HG02623 (cell line): ENCODE data around the gene DDC.
"Not testable (repeated sequence)": the region's sequence is repeated elsewhere in the genome, so short reads cannot be mapped to it uniquely, and the experiment has no call there.

Experiments
- ATAC-seq: cut with Tn5 transposase; IDR thresholded peaks from one replicate; pipeline ENCODE4 v1.9.1; 2021; ENCODE audit warnings: moderate library complexity; ENCODE audit not compliant: unreplicated experiment

The DDC gene

GRCh38 chr7:50459183-50459582 lies 106.0 kb downstream of the DDC start:
- not testable (repeated sequence) for ATAC-seq

DNA sequence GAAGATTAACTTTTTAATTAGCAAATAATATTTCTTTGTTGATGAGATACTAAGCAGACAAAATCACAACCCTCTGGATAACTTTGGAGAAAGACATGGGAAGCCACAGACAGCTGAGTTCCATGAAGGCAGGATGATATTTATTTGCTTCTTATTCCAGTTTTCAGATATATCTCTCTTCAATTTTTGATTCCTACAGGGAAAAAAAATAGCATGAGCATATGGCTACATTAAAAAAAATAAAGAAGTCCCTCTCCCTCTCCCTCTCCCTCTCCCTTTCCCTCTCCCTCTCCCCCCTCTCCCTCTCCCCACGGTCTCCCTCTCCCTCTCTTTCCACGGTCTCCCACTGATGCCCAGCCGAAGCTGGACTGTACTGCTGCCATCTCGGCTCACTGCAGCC lies 106.6 kb downstream of the DDC start:
- not testable (repeated sequence) for ATAC-seq

GRCh38 chr7:50456371-50457123 lies 108.7 kb downstream of the DDC start:
- ATAC-seq, result no peak

DNA sequence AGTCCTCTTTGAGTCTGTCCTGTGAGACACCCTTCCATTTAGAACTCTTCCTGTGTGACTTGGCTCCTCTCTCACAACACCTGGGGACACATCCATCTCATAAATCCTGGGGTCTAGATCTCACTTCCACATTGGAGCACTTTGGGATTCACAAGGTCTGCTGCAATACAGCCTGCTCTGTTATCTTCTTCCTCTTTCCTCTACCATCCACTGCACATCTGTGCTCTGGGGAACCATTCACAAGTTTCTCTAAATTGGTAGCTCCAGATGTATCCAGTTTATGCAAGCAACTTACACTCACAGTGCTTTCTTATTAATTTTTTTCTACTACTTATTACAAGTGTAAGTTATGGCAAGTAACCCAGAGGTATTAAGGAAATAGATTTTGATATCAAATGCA lies 109.5 kb downstream of the DDC start:
- ATAC-seq, result no peak

DNA sequence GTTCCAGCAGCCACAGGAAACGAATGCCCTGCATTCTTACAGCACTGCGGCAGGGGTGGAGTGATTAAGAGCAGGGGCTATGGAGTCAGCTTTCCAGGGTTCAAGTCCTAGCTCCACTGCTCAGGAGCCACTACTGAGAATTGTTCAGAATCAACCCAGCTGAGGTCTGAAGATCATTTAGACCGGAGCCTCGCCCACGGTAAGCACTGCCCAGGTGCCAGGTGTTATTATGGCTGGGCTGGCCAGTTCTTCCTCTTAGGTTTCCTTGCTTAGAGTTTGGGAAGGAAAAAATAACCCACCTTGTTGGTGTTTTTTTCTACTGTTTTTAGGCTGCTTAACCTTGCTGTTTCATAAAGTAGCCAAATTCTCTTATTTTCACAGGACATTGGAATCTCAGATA lies 110.2 kb downstream of the DDC start:
- no peak for ATAC-seq

- peak; percentile 12 for ATAC-seq
Observed at GRCh38 chr7:50450590-50451032, 114.6 kb downstream of the DDC start.

DNA sequence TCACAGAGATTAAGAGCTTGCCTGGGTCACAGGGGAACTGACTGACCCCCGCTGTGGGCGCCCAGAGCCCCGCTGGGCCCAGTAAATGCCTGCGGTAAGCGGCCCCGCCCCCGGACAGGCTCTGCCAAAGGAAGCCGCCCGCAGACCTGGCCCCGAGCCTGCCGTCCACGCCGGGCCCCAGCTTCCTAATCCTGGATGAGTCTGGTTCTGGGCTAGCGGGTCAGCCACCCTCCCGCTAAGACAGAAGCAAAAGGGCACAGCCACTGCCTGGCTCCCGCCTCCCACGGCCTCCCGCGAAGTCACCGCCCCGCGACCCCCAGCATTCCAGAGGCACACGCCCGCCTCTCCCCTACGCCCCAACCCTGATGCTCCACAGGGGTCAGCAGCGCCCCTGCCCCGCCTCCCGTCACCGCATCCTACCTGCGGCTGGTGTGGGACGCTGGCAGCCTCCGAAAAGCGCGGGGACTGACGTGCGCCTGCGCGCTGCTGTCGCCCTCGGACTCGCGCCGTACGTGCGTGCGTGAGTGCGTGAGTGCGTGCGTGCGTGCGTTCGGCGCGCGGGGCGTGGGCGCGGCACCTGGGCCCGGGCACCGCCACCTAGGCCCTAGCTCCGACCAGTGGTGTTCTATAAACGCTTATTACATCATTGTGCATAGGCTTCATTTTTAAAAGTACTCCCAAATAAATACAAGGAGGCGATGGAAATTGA lies 115.2 kb downstream of the DDC start, which contains the start of gene FIGNL1:
TSS of gene FIGNL1 (minus strand) at position 470 of the 709 bp plus-strand sequence. CDS start 3,063 bp downstream, outside the sequence.
- ATAC-seq, result peak; percentile 75

GRCh38 chr7:50449501-50449880 lies 115.7 kb downstream of the DDC start:
- no peak for ATAC-seq

- peak; percentile 29 for ATAC-seq
Observed at GRCh38 chr7:50448823-50449222, 116.4 kb downstream of the DDC start.

- ATAC-seq, result peak; percentile 31
Observed at GRCh38 chr7:50446542-50446960, 118.7 kb downstream of the DDC start.

GRCh38 chr7:50436133-50436806 lies 128.9 kb downstream of the DDC start:
- no peak for ATAC-seq

GRCh38 chr7:50431722-50432305 lies 133.4 kb downstream of the DDC start:
- ATAC-seq, result no peak

DNA sequence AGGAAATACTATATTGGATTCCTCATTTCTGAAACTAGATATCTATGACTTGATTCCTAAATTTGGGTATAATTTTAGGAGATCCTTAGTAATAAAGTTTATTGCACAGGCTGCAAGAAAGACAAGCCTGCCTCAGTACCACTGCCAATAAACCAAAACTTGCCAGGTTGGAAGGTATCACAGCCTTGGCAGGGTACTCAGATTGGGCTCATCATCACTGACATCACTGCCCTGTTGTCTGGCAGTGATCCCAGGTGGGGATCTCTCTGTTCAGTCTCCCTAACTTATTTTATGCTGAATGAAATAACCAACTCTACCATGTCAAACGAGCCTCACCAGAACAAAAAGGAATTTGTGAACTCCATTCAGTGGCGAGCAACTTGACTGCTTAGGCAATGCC lies 133.9 kb downstream of the DDC start:
- ATAC-seq, result no peak

DNA sequence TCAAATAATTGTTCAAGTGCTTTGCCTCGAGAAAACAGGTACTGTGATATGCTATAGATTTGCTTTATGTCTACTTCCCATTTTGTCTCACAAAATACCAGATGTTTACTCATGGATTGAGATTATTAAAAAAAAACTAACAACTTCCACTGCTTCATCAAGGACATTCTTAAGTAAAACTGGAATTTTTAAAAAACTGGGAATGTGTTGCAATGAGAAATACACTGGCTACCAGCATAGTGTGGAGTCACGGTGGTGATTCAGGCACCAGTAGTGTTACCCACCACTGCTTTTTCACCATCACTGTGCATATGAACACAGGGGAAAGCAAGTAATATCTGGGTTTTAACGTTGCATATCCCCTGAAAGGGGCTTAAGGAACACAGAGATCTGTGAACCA lies 136.3 kb downstream of the DDC start:
- no peak for ATAC-seq

- no peak for ATAC-seq
Observed at GRCh38 chr7:50427518-50427917, 137.7 kb downstream of the DDC start.

GRCh38 chr7:50426280-50427045 lies 138.7 kb downstream of the DDC start:
- no peak for ATAC-seq

GRCh38 chr7:50425318-50425717 lies 139.9 kb downstream of the DDC start:
- no peak for ATAC-seq

DNA sequence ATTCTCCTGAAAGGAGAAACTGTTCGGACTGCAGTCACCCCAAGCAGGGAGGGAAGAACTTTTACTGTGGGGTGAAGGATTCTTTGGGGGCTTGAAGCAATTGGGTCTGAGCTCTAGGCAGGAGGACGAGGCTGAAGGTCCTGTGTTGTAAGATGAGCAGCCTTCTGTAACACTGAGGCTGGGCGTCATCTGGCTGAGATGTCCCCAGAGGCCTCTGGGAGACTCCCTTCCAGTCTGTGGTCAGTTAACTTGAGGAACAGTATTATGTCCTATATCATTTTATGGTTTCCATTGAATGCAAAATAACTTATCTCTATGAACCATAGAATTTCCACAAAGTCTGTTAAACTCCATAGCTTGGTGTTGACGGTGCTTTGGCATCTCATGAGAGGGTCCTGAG lies 141.3 kb downstream of the DDC start:
- ATAC-seq, result no peak

- ATAC-seq, result no peak
Observed at GRCh38 chr7:50422858-50423257, 142.3 kb downstream of the DDC start.

GRCh38 chr7:50421043-50421442 lies 144.2 kb downstream of the DDC start:
- no peak for ATAC-seq
